ENCODE measurements around the gene AOPEP. TPM values are rescaled to one million over a fixed set of nuclear protein-coding genes. Genes with fewer than 3 reads are reported as not detected.
"Not testable (repeated sequence)": the region's sequence is repeated elsewhere in the genome, so short reads cannot be mapped to it uniquely, and the experiment has no call there.

Gene AOPEP
- total RNA-seq, 1 donor from 2014 or later = 305 TPM

- Histone ChIP-seq H3K36me3 (no peaks in the 10 kb centered on the region), H3K4me3 (no peak overlapping the region)
Observed at GRCh38 chr9:94826044-94826443, 99.5 kb downstream of the AOPEP start.

GRCh38 chr9:94826644-94827410, 100.3 kb downstream of the AOPEP start:
- H3K27ac ChIP-seq = peak overlapping the region; percentile 74
- TF ChIP-seq POLR2A (IDR thresholded peaks at IDR 0.05) (no peak), POLR2AphosphoS5 (IDR thresholded peaks at IDR 0.05; ENCODE audit: insufficient read depth in 1 of 2, low read depth in 1 of 2) (no peak), CTCF (IDR thresholded peaks at IDR 0.05) (no peak)
- no peak overlapping the region for H3K4me3 ChIP-seq
- H3K4me1 ChIP-seq = peaks cover 65% of the 10 kb centered on the region
- H3K9me3 ChIP-seq = no peaks in the 10 kb centered on the region
- intact Hi-C loops (cut with DNase I) = no loop called here
- DNase-seq (ENCODE audit: extremely low spot score in 2 of 2) = no peak
- H3K36me3 ChIP-seq = no peaks in the 10 kb centered on the region
- H3K27me3 ChIP-seq = no peaks in the 10 kb centered on the region

More at GRCh38 chr9:94826044-94826443, 99.5 kb downstream of the AOPEP start:
- peaks cover 65% of the 10 kb centered on the region for H3K4me1 ChIP-seq
- peak overlapping the region; percentile 74 for H3K27ac ChIP-seq
- DNase-seq (ENCODE audit: extremely low spot score in 2 of 2) = no peak
- no peaks in the 10 kb centered on the region for H3K9me3 ChIP-seq
- TF ChIP-seq POLR2AphosphoS5 (IDR thresholded peaks at IDR 0.05; ENCODE audit: insufficient read depth in 1 of 2, low read depth in 1 of 2) (no peak), CTCF (IDR thresholded peaks at IDR 0.05) (no peak), POLR2A (IDR thresholded peaks at IDR 0.05) (no peak)
- H3K27me3 ChIP-seq = no peaks in the 10 kb centered on the region
- intact Hi-C loops (cut with DNase I) = no loop called here

DNA sequence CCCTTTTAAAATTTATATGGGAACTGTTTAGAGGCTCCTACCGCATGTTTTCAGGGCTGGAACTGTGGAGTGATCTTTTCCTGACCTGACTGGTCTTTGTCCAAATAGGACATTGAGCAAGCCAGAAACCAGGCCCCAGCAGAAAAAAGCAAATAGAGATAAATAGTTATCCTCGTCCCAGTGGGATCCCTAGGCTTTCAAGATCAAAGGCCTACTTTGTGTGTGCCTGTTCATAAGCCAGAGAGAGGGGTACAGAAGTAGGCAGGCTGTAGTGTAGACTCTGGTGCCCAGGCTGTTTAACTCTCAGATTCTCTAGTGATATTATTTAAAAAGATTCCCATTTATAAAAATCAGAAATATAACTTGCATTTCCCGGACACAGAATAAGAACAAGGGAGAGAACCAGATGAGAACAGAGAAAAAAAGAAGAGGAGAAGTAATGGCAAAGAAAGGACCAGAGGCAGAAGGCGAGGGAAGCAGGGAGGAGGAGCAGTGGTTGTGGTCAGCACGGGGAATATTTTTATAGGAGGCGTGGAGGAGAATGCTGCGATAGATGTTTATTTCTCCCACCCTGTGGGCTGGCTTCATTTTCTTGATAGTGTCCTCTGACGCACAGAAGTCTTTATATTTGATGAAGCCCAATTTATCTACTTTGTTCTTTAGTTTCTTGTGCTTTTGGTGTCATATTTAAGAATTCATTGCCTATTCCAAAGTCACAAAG, 101.2 kb downstream of the AOPEP start:
- intact Hi-C loops (cut with DNase I) = no loop called here
- no peaks in the 10 kb centered on the region for H3K9me3 ChIP-seq
- H3K27ac ChIP-seq = peak overlapping the region; percentile 74
- H3K27me3 ChIP-seq = no peaks in the 10 kb centered on the region
- no peak overlapping the region for H3K4me3 ChIP-seq
- H3K36me3 ChIP-seq = no peaks in the 10 kb centered on the region
- TF ChIP-seq CTCF (IDR thresholded peaks at IDR 0.05) (no peak), POLR2AphosphoS5 (IDR thresholded peaks at IDR 0.05; ENCODE audit: insufficient read depth in 1 of 2, low read depth in 1 of 2) (peak in 1 of 2 donors; percentile 59)
- H3K4me1 ChIP-seq = peaks cover 56% of the 10 kb centered on the region
- DNase-seq (ENCODE audit: extremely low spot score in 2 of 2) = no peak

DNA sequence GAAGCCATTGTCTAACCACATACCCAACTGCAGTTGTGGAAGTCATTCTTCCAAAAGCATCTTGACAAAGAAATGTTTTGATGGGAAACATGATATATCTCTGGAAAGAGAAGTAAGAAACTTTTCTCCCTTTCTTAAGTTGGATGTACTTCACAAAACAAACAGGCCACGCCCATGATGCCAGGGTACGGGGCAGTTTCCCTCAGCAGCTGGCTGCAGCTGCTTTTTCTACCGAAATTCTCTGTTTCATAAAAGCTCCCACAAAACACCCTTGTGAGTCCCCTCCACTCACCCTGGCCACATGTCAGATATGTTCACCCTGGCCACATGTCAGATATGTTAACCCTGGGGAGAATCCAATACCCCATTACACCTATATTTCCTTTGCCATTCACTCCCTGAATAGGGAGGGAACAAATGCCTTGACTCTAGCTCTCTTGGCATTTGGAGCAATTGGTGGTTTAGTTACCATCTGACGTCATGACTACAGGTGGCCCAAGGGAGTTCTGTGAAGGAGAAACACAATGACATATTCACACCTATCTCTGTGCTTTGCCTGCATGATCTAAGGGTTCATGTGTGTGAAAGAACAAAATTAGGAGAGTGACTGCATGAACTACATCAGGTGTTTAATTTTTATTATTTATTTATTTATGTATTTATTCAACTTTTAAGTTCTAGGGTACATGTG, 103.0 kb downstream of the AOPEP start:
- H3K9me3 ChIP-seq = no peaks in the 10 kb centered on the region
- H3K4me3 ChIP-seq = no peak overlapping the region
- H3K27me3 ChIP-seq = no peaks in the 10 kb centered on the region
- H3K36me3 ChIP-seq = no peaks in the 10 kb centered on the region
- no peak for DNase-seq (ENCODE audit: extremely low spot score in 2 of 2)
- TF ChIP-seq POLR2AphosphoS5 (IDR thresholded peaks at IDR 0.05; ENCODE audit: insufficient read depth in 1 of 2, low read depth in 1 of 2) (no peak), POLR2A (IDR thresholded peaks at IDR 0.05) (no peak), CTCF (IDR thresholded peaks at IDR 0.05) (no peak)
- H3K27ac ChIP-seq = peak overlapping the region; percentile 74
- intact Hi-C loops (cut with DNase I) = no loop called here
- H3K4me1 ChIP-seq = peaks cover 47% of the 10 kb centered on the region

GRCh38 chr9:94830071-94830604, 103.6 kb downstream of the AOPEP start:
- peaks cover 41% of the 10 kb centered on the region for H3K4me1 ChIP-seq
- DNase-seq (ENCODE audit: extremely low spot score in 2 of 2); H3K27me3 ChIP-seq; intact Hi-C loops (cut with DNase I); H3K36me3 ChIP-seq; H3K9me3 ChIP-seq; H3K4me3 ChIP-seq: not testable (repeated sequence)
- H3K27ac ChIP-seq = peak overlapping the region; percentile 12
